ENCODE results near the gene ATOH7.
"Not testable (repeated sequence)": the region's sequence is repeated elsewhere in the genome, so short reads cannot be mapped to it uniquely, and the experiment has no call there.

ATOH7 gene

GRCh38 chr10:68231817-68232251 lies at the start of gene ATOH7:
TSS of gene ATOH7 (minus strand) at chr10:68232113. CDS start at chr10:68231677, 436 bp downstream.
- DNase-seq = no peak

- DNase-seq = no peak
Measured at GRCh38 chr10:68280758-68281157, 48.8 kb upstream of the ATOH7 start.

- not testable (repeated sequence) for DNase-seq
Measured at GRCh38 chr10:68278906-68279753, 47.2 kb upstream of the ATOH7 start.

GRCh38 chr10:68277814-68278213 lies 45.9 kb upstream of the ATOH7 start:
- DNase-seq = not testable (repeated sequence)

- DNase-seq = no peak
Measured at GRCh38 chr10:68276224-68276623, 44.3 kb upstream of the ATOH7 start.

- DNase-seq = no peak
Measured at GRCh38 chr10:68275600-68276126, 43.8 kb upstream of the ATOH7 start.

GRCh38 chr10:68272833-68273232 lies 40.9 kb upstream of the ATOH7 start:
- no peak for DNase-seq

GRCh38 chr10:68271196-68271882 lies 39.4 kb upstream of the ATOH7 start:
- no peak for DNase-seq

- DNase-seq = no peak
Measured at GRCh38 chr10:68269562-68270290, 37.8 kb upstream of the ATOH7 start.

- no peak for DNase-seq
Measured at GRCh38 chr10:68261132-68261856, 29.4 kb upstream of the ATOH7 start.

GRCh38 chr10:68253346-68253745 lies 21.4 kb upstream of the ATOH7 start:
- DNase-seq = no peak

- no peak for DNase-seq
Measured at GRCh38 chr10:68251625-68252495, 19.9 kb upstream of the ATOH7 start.

GRCh38 chr10:68251151-68251550 lies 19.2 kb upstream of the ATOH7 start:
- DNase-seq = no peak

- DNase-seq = no peak
Measured at GRCh38 chr10:68249297-68249696, 17.4 kb upstream of the ATOH7 start.

- no peak for DNase-seq
Measured at GRCh38 chr10:68247931-68248330, 16.0 kb upstream of the ATOH7 start.

- not testable (repeated sequence) for DNase-seq
Measured at GRCh38 chr10:68246397-68246796, 14.5 kb upstream of the ATOH7 start.

- no peak for DNase-seq
Measured at GRCh38 chr10:68242051-68242450, 10.1 kb upstream of the ATOH7 start.

- DNase-seq = no peak
Measured at GRCh38 chr10:68239596-68240150, 7.8 kb upstream of the ATOH7 start.

GRCh38 chr10:68239069-68239468 lies 7.2 kb upstream of the ATOH7 start:
- DNase-seq = no peak

GRCh38 chr10:68238371-68238770 lies 6.5 kb upstream of the ATOH7 start:
- DNase-seq = no peak

- no peak for DNase-seq
Measured at GRCh38 chr10:68237173-68237572, 5.3 kb upstream of the ATOH7 start.

Data from stimulated activated CD4-positive, alpha-beta T cell treated with anti-CD3 and anti-CD28 coated beads, Interleukin-15, amount 100 ng/mL, for 24 hours (primary cell).